Vagina (tissue), 2 donors: ENCODE measurements around the gene ZNF682.

Experiments
- POLR2AphosphoS5 ChIP-seq, 2 donors: sonication (generic); formaldehyde crosslinking; IDR thresholded peaks; one replicate each; pipeline ENCODE4 v1.9.0; 2017; ENCODE audit warnings: antibody characterized with exemption in 2 of 2, mild to moderate bottlenecking in 2 of 2, low read depth in 1 of 2; ENCODE audit not compliant: insufficient read depth in 1 of 2
- TF ChIP-seq, protein P1 (sequence below), 3 experiments: fragments of 450-650 bp in 2 of 3; fragments of 200-600 bp in 1 of 3; sonication (generic) in 1 of 3; IDR thresholded peaks; one replicate each; pipeline ENCODE4 v1.5.1; 2017 to 2019; ENCODE audit warnings: antibody characterized with exemption in 3 of 3, mild to moderate bottlenecking in 2 of 3, moderate library complexity in 2 of 3

DNA sequence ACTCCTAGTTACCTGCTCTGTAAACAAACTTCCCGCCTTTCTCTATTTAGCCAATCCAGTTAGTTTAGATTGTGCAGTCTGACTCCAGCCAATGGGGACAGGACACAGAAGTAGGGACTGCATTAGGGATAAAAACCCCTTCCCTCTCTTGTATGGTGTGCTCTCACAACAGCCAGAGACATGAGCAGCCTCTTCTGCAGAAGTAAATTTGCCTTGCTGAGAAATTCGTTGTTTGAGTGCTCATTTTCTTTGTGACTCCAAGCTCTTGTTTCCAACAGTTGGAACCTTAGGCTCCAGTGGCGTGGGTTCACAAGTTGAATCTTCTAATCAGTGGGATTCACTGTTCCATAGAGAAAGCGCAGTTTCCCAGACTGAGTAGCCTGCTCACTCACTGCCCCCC, 72.4 kb downstream of the ZNF682 start:
- TF ChIP-seq, protein P1, sequence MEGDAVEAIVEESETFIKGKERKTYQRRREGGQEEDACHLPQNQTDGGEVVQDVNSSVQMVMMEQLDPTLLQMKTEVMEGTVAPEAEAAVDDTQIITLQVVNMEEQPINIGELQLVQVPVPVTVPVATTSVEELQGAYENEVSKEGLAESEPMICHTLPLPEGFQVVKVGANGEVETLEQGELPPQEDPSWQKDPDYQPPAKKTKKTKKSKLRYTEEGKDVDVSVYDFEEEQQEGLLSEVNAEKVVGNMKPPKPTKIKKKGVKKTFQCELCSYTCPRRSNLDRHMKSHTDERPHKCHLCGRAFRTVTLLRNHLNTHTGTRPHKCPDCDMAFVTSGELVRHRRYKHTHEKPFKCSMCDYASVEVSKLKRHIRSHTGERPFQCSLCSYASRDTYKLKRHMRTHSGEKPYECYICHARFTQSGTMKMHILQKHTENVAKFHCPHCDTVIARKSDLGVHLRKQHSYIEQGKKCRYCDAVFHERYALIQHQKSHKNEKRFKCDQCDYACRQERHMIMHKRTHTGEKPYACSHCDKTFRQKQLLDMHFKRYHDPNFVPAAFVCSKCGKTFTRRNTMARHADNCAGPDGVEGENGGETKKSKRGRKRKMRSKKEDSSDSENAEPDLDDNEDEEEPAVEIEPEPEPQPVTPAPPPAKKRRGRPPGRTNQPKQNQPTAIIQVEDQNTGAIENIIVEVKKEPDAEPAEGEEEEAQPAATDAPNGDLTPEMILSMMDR (IDR thresholded peaks at IDR 0.05), result no peak
- no peak for TF ChIP-seq POLR2AphosphoS5 (IDR thresholded peaks at IDR 0.05; ENCODE audit: insufficient read depth in 1 of 2, low read depth in 1 of 2)
